22Rv1 (cell line): ENCODE measurements around the gene SDC4.
A peak's percentile ranks its signal among the peaks of the same experiment; 100 is the strongest.

Source experiments
- CTCF ChIP-seq: fragments of 450-650 bp; IDR thresholded peaks from 2 replicates; pipeline ENCODE4 v1.5.1; 2017; ENCODE audit warnings: mild to moderate bottlenecking
- ZFX ChIP-seq: fragments of 450-650 bp; IDR thresholded peaks from 2 replicates; pipeline ENCODE4 v1.6.1; 2017; ENCODE audit warnings: antibody characterized with exemption, borderline replicate concordance

DNA sequence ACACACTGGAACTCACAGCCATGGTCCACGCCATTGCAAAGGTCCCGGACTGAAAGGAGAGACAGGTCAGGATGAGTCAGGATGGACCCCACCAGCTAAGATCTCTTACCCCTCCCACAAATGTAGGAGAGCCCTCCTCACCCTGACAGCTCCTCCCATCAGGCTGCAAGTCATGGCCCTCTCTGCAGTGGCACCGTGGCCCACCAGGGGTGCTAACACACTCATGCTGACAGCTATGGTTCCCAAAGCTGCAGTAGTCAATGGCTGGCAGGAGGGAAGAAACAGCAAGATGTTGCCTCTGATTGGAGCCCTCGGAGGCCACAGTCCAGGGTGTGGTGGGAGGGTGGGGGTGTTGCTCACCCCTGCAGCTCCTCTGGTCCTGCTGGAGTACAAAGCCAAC, 47.3 kb downstream of the SDC4 start:
- TF ChIP-seq CTCF (peak; percentile 70), ZFX (no peak)
